ENCODE measurements around the gene LAMA3. TPM values are rescaled to one million over a fixed set of nuclear protein-coding genes. Genes with fewer than 3 reads are reported as not detected.

The LAMA3 gene
- total and polyA plus RNA-seq, 12 donors = 0.89 to 5.3 (median 3.3) TPM

GRCh38 chr18:23877371-23877770 is 188.1 kb downstream of the LAMA3 start:
- TF ChIP-seq, protein P1, sequence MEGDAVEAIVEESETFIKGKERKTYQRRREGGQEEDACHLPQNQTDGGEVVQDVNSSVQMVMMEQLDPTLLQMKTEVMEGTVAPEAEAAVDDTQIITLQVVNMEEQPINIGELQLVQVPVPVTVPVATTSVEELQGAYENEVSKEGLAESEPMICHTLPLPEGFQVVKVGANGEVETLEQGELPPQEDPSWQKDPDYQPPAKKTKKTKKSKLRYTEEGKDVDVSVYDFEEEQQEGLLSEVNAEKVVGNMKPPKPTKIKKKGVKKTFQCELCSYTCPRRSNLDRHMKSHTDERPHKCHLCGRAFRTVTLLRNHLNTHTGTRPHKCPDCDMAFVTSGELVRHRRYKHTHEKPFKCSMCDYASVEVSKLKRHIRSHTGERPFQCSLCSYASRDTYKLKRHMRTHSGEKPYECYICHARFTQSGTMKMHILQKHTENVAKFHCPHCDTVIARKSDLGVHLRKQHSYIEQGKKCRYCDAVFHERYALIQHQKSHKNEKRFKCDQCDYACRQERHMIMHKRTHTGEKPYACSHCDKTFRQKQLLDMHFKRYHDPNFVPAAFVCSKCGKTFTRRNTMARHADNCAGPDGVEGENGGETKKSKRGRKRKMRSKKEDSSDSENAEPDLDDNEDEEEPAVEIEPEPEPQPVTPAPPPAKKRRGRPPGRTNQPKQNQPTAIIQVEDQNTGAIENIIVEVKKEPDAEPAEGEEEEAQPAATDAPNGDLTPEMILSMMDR (IDR thresholded peaks at IDR 0.05) = no peak
- intact Hi-C loops (cut with DNase I) = loop anchor here in 1 of 10 donors (5.0 kb wide), 1 partner anchor 40 kb away; no protein-coding TSS in a partner anchor
- Histone ChIP-seq H3K9me3 (no peaks in the 10 kb centered on the region), H3K4me3 (no peak overlapping the region), H3K27ac (no peak overlapping the region), H3K4me1 (peaks cover 0 to 7% (median 0%) of the 10 kb centered on the region in 9 donors), H3K36me3 (peaks cover 0 to 20% (median 0%) of the 10 kb centered on the region in 9 donors), H3K27me3 (no peaks in the 10 kb centered on the region)
- no peak for ATAC-seq
- 79 to 80% methylated on average over 4 of the region's 4 CpGs for WGBS, 2 donors
- no peak for DNase-seq

- TF ChIP-seq, protein P1 (IDR thresholded peaks at IDR 0.05) = no peak
- DNase-seq (no peak), ATAC-seq (no peak)
- Histone ChIP-seq H3K4me1 (peaks cover 0 to 4% (median 0%) of the 10 kb centered on the region in 9 donors), H3K27ac (no peak overlapping the region), H3K4me3 (no peak overlapping the region), H3K27me3 (no peaks in the 10 kb centered on the region), H3K36me3 (peaks cover 0 to 20% (median 0%) of the 10 kb centered on the region in 9 donors), H3K9me3 (no peaks in the 10 kb centered on the region)
- WGBS, 2 donors = 90 to 93% methylated on average over 11 of the region's 11 CpGs
- intact Hi-C loops (cut with DNase I) = loop anchor here in 1 of 10 donors (5.0 kb wide), 1 partner anchor 41 kb away; no protein-coding TSS in a partner anchor
These were observed 189.2 kb downstream of the LAMA3 start for GRCh38 chr18:23878336-23878900.

- TF ChIP-seq, protein P1 (IDR thresholded peaks at IDR 0.05) = no peak
- no peaks in the 10 kb centered on the region for H3K27me3 ChIP-seq
- no peak overlapping the region for H3K4me3 ChIP-seq
- WGBS, 2 donors = 91 to 93% methylated on average over 13 of the region's 13 CpGs
- H3K4me1 ChIP-seq = peaks cover 0 to 4% (median 0%) of the 10 kb centered on the region in 9 donors
- intact Hi-C loops (cut with DNase I) = loop anchor here in 1 of 10 donors (5.0 kb wide), 1 partner anchor 42 kb away; no protein-coding TSS in a partner anchor
- H3K9me3 ChIP-seq = no peaks in the 10 kb centered on the region
- ATAC-seq = no peak
- H3K36me3 ChIP-seq = peaks cover 0 to 20% (median 0%) of the 10 kb centered on the region in 9 donors
- H3K27ac ChIP-seq = no peak overlapping the region
- no peak for DNase-seq
These were observed 189.9 kb downstream of the LAMA3 start for GRCh38 chr18:23879126-23879525.

DNA sequence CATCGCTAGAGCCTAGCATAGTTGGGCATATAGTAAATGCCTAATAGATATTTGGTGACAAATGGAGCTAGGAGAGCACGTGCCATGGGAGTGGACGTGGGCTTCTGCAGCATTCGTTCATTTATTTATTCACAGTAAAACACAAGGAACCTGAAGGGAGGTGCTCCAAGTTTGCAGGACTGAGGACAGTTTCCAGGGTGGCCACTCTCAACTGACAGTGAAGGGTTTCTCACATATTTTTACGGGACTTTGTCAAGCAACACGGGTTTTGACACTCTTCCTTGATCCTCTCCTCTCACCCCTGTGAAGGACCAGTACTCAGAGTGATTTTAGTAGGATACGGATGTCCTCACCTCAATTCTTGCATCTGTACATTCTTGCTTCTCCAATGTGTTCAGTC is 190.3 kb downstream of the LAMA3 start:
- H3K27ac ChIP-seq = no peak overlapping the region
- no peaks in the 10 kb centered on the region for H3K27me3 ChIP-seq
- peaks cover 0 to 20% (median 0%) of the 10 kb centered on the region in 9 donors for H3K36me3 ChIP-seq
- DNase-seq = no peak
- ATAC-seq = no peak
- intact Hi-C loops (cut with DNase I) = loop anchor here in 1 of 10 donors (5.0 kb wide), 1 partner anchor 42 kb away; no protein-coding TSS in a partner anchor
- H3K4me3 ChIP-seq = no peak overlapping the region
- H3K4me1 ChIP-seq = peaks cover 0 to 6% (median under 1%) of the 10 kb centered on the region in 9 donors
- 93 to 95% methylated on average over 7 of the region's 7 CpGs for WGBS, 2 donors
- no peaks in the 10 kb centered on the region for H3K9me3 ChIP-seq
- TF ChIP-seq, protein P1 (IDR thresholded peaks at IDR 0.05) = no peak

Data from heart right ventricle (tissue), 16 donors.